HG03103 (cell line): ENCODE results near the gene NPAS3.

ENCODE experiments used
- ATAC-seq: cut with Tn5 transposase; IDR thresholded peaks from one replicate; pipeline ENCODE4 v1.9.1; 2021; ENCODE audit warnings: low read depth; ENCODE audit not compliant: unreplicated experiment

NPAS3 gene

GRCh38 chr14:33747749-33748148 is 809.1 kb downstream of the NPAS3 start:
- ATAC-seq = no peak

- no peak for ATAC-seq
These were observed 815.6 kb downstream of the NPAS3 start for GRCh38 chr14:33754261-33754660.

- no peak for ATAC-seq
These were observed 816.7 kb downstream of the NPAS3 start for GRCh38 chr14:33755358-33755757.

GRCh38 chr14:33756833-33757232 is 818.2 kb downstream of the NPAS3 start:
- ATAC-seq = no peak

- ATAC-seq = no peak
These were observed 819.9 kb downstream of the NPAS3 start for GRCh38 chr14:33758547-33758946.

- no peak for ATAC-seq
These were observed 823.6 kb downstream of the NPAS3 start for GRCh38 chr14:33762161-33762851.

- no peak for ATAC-seq
These were observed 826.4 kb downstream of the NPAS3 start for GRCh38 chr14:33764876-33765650.

GRCh38 chr14:33767586-33768457 is 829.1 kb downstream of the NPAS3 start:
- ATAC-seq = no peak

- ATAC-seq = no peak
These were observed 829.8 kb downstream of the NPAS3 start for GRCh38 chr14:33768458-33768830.

GRCh38 chr14:33773205-33774030 is 834.7 kb downstream of the NPAS3 start:
- ATAC-seq = no peak

GRCh38 chr14:33774161-33774560 is 835.5 kb downstream of the NPAS3 start:
- ATAC-seq = no peak

GRCh38 chr14:33774723-33775470 is 836.2 kb downstream of the NPAS3 start:
- no peak for ATAC-seq

- no peak for ATAC-seq
These were observed 838.2 kb downstream of the NPAS3 start for GRCh38 chr14:33776871-33777270.

GRCh38 chr14:33777681-33778080 is 839.0 kb downstream of the NPAS3 start:
- no peak for ATAC-seq

GRCh38 chr14:33780035-33780434 is 841.4 kb downstream of the NPAS3 start:
- no peak for ATAC-seq

GRCh38 chr14:33781236-33781635 is 842.6 kb downstream of the NPAS3 start:
- ATAC-seq = no peak

- ATAC-seq = no peak
These were observed 844.2 kb downstream of the NPAS3 start for GRCh38 chr14:33782923-33783322.

- no peak for ATAC-seq
These were observed 847.6 kb downstream of the NPAS3 start for GRCh38 chr14:33786091-33786825.

GRCh38 chr14:33788161-33788560 is 849.5 kb downstream of the NPAS3 start:
- no peak for ATAC-seq
